Hematopoietic multipotent progenitor cell treated with erythropoietin and hydrocortisone succinate and interleukin-3 and kit ligand, for 15 days (in vitro differentiated cells): ENCODE results near the gene ATP2A3.
A peak's percentile ranks its signal among the peaks of the same experiment; 100 is the strongest.

Experiments
- DNase-seq: peaks from one replicate; pipeline ENCODE4 v3.0.0-alpha.2; 2015; ENCODE audit warnings: low spot score

Gene ATP2A3

GRCh38 chr17:3910420-3911270 lies 53.6 kb downstream of the ATP2A3 start:
- DNase-seq = no peak

DNA sequence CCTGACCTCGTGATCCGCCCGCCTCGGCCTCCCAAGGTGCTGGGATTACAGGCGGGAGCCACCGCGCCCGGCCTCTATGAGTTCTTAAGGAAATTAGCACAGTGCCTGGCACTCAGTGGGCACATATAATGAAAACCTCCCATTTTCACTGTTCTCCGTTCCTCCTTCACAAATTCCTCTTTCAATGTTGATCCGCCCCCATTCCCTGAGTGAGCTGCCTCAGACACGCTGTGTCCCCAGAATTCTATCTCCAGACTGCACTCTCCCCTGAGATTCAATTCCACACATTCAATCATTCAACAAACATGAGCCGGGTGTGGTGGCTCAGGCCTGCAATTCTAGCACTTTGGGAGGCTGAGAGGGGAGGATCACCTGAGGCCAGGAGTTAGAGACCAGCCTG lies 55.0 kb downstream of the ATP2A3 start:
- DNase-seq = no peak

- no peak for DNase-seq
Measured at GRCh38 chr17:3907483-3908216, 56.6 kb downstream of the ATP2A3 start.

DNA sequence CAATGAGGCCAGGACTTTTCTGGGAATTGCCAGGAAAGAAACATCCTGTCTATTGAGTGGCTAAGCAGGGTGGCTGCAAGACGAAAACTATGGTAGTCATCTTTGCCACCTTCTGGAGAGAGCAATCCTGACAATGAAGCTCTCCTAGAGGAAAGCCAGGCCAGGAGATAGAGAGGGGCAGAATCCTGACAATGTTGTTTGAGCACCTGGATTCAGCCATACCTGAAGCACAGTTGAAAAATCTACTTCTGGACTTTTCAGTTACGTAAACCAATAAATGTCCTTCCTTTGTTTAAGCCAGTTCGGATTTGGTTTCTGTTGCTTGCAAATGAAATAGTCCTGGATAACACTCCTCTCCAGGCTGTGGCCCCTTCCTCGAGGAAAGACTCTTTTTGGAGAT lies 57.4 kb downstream of the ATP2A3 start:
- DNase-seq = no peak

GRCh38 chr17:3905017-3905520 lies 59.2 kb downstream of the ATP2A3 start:
- no peak for DNase-seq

DNA sequence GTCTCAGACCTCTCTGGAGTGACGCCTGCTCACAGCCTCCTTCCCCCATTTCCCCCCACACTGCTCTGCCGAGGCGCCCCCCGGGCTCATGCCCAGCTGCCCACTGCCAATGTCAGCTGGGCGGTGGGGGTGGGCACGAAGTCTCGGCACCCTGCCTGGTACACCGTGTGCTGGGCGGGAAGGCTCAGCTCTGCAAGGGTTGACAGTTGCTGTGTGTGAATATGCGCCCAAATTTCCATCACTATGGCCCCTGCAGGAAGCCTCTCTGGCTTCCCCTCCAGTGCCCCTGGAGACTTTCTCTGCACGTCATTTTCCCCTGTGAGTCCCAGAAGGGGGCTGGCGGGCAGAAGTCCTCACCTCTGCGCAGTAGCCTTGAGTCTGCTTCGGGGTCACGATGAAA lies 59.7 kb downstream of the ATP2A3 start:
- no peak for DNase-seq

- no peak for DNase-seq
Measured at GRCh38 chr17:3903881-3904290, 60.4 kb downstream of the ATP2A3 start.

DNA sequence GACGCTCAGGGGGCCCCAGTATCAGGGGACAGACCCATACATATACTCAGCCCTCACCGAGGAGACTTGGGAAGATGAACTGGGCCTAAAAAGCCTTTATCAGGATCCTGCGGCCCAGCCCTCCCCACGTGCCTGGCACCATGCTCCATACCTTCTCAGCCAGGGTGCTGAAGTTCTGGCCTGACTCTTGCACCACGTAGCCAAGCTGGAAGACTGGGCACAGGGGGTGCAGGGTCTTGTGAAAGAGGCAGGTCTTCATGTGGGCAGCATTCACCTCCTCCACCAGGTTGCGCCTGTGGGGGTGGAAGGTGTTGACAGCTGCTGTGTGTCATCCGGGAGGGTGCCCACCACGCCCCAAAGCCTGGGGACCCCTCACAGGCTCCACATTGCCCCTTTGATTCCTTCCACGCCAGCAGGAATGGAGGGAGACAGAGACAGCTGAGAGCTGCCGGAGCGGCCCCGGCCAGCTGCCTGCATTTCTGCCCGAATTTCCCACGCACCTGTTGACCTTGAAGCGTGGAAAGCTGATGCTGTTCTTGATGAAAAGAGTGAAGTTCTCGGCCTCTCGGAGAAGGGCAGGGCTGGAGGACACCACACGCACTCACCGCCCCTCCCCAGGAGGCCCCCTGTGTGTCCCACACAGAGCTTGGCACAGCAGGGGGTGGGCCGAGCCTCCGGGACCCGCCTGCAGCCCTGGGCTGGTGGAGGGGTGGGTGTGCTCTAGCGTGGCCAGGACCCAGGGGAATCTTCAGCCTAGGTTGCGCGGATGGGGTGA lies 61.0 kb downstream of the ATP2A3 start:
- no peak for DNase-seq

DNA sequence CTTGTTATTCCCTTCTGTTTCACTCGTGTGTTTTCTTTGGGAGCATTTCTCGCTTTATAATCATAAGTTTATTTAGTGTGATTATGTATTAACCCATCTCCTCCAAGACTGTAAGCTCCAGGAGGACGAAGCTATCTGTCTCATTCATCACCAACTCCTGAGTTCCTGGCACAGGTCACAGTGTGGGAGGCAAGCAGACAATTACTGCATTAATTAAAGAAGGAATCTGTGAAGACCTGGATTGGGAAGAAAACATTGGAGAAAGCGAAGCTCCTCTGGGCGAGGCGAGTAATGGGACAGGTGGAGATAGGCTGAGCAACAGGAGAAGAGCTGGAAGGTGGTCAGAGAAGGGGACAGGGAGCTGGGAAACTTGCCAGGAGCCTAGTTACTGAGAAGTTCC lies 63.6 kb downstream of the ATP2A3 start:
- no peak for DNase-seq

DNA sequence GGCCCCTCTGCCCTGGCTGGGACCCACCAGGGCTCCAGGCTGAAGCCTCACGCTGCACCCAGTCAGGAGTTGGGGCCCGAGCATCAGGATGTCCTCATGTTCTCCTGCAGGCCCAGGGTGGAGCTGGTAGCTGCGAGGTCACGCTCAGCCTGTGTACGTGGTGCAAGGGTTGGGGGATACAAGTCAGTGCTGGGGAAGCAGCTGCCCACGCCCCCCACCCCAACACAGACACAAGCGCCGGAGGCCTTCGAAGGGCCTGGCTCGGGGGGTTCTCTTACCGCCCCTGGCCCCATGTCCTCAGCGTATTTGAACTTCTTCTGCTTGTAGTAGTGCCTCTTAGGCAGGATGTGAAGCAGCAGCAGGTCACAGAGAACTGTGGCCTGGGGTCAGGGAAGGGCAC lies 66.5 kb downstream of the ATP2A3 start:
- DNase-seq = no peak

DNA sequence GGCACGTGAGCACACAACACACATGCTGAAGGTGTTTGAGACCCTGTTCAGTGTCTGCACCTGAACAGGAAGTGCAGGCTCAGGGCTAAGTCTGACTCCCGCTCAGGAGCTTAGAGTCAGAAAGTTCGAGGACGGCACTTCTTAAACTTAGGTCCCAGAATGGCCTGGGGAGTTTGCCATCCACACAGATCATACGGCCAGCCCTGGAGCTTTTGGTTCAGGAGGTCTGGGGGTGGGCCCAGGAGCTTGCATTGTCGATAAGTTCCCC lies 67.3 kb downstream of the ATP2A3 start:
- no peak for DNase-seq

- DNase-seq = no peak
Measured at GRCh38 chr17:3896108-3896967, 67.9 kb downstream of the ATP2A3 start.

DNA sequence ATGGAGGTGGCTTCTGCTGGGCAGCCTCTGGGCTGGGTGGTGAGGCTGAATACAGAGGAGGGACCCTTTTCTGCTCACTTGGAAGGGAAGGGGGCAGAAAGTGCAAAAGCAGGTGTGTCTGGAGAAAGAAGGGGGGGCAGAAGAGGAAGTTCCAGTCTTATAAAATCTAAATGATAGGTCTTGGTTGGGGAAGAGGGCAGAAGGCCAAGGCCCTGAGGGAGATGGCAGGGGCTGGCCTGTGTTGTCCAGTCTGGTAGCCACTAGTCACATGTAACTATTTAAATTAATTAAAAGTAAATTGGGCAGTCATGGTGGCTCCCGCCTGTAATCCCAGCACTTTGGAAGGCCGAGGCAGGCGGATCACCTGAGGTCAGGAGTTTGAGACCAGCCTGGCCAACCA lies 68.9 kb downstream of the ATP2A3 start:
- no peak for DNase-seq

DNA sequence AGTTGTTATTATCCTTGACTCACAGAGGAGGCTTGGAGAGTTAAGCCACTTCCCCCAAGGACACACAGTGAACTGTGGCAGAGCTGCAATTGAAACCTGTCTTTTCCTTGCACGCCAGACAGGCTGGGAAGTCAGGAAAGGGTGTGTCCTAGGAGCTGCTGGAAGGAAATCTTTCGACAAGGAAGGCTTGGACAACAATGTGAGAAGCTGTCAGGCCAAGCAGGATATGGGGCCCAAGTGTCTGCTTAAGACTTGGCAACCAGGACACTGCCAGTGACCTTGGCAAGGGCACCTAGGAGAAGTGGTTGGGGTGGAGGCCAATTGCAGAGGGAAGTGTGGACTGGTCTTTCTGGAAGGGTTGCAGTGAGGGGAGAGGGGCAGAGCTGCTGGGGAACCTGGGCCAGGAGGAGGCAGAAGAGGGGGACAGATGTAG lies 69.3 kb downstream of the ATP2A3 start:
- no peak for DNase-seq

DNA sequence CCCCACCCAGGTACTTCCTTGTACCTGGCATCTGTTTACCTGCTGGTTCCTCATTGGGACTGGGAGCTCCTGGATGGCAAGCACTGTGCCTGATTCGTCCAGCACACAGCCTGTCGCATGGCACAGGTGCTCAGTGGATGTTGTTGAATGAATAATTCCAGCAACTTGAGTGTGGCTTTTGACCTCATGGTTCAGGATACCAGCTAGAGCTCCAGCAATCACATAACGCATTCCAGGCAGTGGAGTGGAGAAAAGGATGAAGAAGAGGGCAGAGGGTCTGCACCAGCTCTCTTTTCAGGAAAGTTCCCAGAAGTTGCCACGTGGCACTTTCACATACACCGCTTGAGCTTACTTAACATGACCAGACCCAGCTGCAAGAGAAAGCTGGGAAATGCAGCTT lies 70.0 kb downstream of the ATP2A3 start:
- DNase-seq = no peak

GRCh38 chr17:3893720-3894116 lies 70.5 kb downstream of the ATP2A3 start:
- no peak for DNase-seq

DNA sequence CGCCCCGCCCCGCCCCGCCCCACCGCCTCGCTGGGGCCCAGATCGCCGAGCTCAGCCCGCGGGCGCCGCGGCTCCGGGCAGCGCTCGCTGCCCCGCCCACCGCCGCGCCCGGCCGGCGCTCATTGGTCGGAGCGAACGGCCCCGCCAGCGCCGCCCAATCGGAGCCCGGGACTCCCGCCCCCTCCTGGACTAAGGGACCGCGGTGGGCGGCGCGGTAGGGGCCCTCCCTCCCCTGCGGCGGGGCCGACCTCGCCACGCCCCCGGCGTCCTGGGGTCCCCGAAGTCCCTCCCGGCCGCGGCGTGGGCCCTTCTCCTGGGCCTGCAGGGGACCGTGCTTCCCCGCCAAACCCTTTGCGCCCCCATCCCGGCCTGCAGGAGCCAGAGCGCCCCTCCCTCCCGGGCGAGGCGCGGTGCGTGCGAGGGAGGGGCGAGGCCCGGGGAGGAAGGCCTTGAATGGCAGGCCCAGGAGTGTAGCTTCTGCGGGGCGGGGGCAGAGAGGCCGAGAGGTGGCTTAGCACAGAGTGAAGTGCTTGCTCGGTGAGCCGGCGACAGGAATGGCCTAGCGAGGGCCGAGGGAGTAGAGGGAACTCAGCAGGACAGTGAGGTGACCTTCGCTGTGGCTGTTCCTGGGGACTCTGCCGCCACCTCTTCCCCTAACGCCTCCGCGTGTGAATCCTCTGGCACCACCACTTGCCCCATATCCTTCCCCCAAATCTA lies 71.1 kb downstream of the ATP2A3 start, which contains the start of gene CAMKK1:
TSS of gene CAMKK1 (minus strand) at position 51 of the 717 bp plus-strand sequence. CDS start 7,366 bp downstream, outside the sequence.
- DNase-seq = peak; percentile 84

DNA sequence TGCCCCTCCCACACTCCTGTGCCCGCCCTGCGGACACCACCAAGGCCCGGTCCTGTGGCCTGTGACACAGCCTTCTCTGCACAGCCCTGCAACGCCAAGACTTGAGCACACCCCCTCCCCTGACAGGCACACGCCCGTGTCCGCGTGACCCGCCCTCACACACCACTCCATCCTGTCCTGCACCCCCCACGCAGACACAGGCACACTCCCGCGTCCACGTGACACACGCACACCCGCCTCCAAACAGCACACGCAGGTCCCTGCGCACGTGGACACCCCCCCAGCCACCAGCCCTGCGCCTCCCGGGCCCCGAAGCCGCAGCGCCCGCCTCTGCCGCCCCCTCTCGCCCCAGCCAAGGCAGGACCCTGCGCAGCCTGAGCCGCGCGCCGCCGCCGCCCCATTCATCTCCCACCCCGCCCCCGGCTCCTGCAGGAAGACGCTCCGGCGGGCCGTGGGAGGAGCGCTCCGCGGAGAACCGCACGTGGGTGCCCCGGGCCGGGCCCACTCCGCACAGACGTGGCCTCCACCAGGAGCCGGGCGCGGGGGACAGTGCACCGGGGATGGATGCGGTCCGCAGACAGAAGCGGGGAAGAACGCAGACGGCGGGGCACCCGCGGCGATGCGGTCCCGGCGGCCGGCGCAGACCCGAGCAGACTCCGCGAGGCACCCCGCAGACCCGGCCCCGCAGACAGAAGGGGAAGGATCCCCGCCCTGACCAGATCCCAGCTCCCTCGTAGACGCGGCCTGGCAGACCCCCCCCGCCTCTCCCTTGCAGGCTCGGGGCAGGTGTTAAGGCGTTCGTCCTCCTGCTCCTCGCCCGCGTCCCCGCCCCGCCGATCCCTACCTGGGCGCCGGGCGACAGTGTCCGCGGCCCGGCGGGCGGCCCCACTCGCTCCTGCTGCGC lies 71.9 kb downstream of the ATP2A3 start:
- DNase-seq = no peak

- DNase-seq = no peak
Measured at GRCh38 chr17:3891626-3892094, 72.6 kb downstream of the ATP2A3 start.

DNA sequence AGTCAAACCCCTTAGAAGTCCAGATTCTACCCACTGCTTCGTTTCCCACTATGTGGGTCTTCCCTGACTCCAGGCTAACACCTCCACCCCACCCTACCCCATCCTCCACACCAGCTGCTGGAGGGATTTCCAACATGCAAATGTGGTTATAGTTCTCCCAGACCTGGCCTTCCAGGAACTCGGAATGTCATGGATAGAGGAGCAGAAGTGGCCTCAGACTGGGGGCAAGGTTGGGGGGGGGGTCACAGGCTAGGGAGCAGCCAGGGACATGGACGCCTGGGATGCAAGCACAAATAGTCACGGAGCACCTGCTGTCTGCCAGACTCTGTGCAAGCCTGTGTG lies 73.4 kb downstream of the ATP2A3 start:
- no peak for DNase-seq
